GM23248 (cell line): Measurements from ENCODE around the gene WASL.

Experiments
- EZH2 ChIP-seq: fragments of 200-600 bp; sonication (generic); IDR thresholded peaks from 2 replicates; pipeline ENCODE4 v1.6.1; 2018; ENCODE audit warnings: antibody characterized with exemption, mild to moderate bottlenecking; ENCODE audit not compliant: insufficient read depth, poor library complexity, severe bottlenecking
- EZH2phosphoT487 ChIP-seq: fragments of 200-600 bp; sonication (generic); IDR thresholded peaks from 2 replicates; pipeline ENCODE4 v1.6.1; 2018; ENCODE audit warnings: antibody characterized with exemption, moderate library complexity, mild to moderate bottlenecking, low read depth; ENCODE audit not compliant: insufficient read depth

DNA sequence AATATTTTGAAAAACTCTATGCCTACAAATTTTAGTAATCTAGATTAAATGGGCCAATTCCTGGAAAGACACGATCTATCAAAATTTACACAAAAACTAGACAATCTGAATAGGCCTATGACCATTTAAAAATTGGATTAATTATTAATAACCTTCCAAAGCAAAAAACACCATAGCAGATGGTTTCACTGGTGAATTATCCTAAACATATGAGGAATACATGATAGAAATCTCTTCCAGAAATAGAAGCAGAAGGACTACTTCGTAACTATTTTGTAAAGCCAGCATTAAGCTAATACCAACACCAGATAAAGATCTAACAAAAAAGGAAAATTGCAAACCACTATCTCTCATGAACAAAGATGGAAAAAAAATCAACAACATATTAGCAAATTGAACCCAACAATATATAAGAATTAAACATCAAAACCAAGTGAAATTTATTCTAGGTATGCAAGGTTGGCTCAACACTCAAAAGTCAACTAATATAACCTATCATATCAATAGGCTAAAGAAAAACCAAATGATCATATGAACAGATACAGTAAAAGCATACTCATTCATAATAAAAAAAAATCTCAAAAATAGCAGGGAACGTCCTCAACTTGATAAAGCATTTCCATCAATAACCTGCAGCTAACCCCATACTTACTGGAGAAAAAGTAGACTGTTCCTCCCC is 16.3 kb downstream of the WASL start:
- TF ChIP-seq EZH2 (no peak), EZH2phosphoT487 (no peak)
